CD4-positive, alpha-beta T cell treated with Interleukin-4 for 1 hour (primary cell): Measurements from ENCODE around the gene RPL18.
A peak's percentile ranks its signal among the peaks of the same experiment; 100 is the strongest.
"Not testable (repeated sequence)": the region's sequence is repeated elsewhere in the genome, so short reads cannot be mapped to it uniquely, and the experiment has no call there.

Experiments used
- DNase-seq, 2 donors: peaks; one replicate each; pipeline ENCODE4 v3.0.0-alpha.2; 2020 to 2022

Gene RPL18

GRCh38 chr19:48618916-48619691, at the start of gene RPL18, which contains the start of gene SPHK2:
RPL18 (minus strand) TSS chr19:48619178; CDS start chr19:48619143, 35 bp downstream.
SPHK2 (plus strand) TSS chr19:48619506; CDS start chr19:48620515, 1,009 bp downstream.
- peak; percentile 98 to 99 for DNase-seq

GRCh38 chr19:48668761-48669160, 49.8 kb upstream of the RPL18 start:
- no peak for DNase-seq

GRCh38 chr19:48668332-48668731, 49.4 kb upstream of the RPL18 start:
- no peak for DNase-seq

GRCh38 chr19:48665786-48666185, 46.8 kb upstream of the RPL18 start:
- DNase-seq = no peak

GRCh38 chr19:48664476-48664875, 45.5 kb upstream of the RPL18 start:
- no peak for DNase-seq

- DNase-seq = no peak
Measured at GRCh38 chr19:48663667-48664066, 44.7 kb upstream of the RPL18 start.

- DNase-seq = no peak
Measured at GRCh38 chr19:48661711-48662090, 42.7 kb upstream of the RPL18 start.

GRCh38 chr19:48660852-48661710, 42.1 kb upstream of the RPL18 start:
- DNase-seq = peak; percentile 88 to 92

GRCh38 chr19:48659768-48660167, 40.8 kb upstream of the RPL18 start:
- DNase-seq = peak in 1 of 2 donors; percentile 39

GRCh38 chr19:48658483-48658882, 39.5 kb upstream of the RPL18 start:
- DNase-seq = no peak

GRCh38 chr19:48657828-48658227, 38.9 kb upstream of the RPL18 start:
- not testable (repeated sequence) for DNase-seq

- DNase-seq = no peak
Measured at GRCh38 chr19:48656840-48657474, 38.0 kb upstream of the RPL18 start.

GRCh38 chr19:48654299-48655059, 35.5 kb upstream of the RPL18 start:
- DNase-seq = no peak

GRCh38 chr19:48651683-48652048, 32.7 kb upstream of the RPL18 start:
- DNase-seq = no peak

- no peak for DNase-seq
Measured at GRCh38 chr19:48650974-48651682, 32.1 kb upstream of the RPL18 start.

- no peak for DNase-seq
Measured at GRCh38 chr19:48648134-48648533, 29.2 kb upstream of the RPL18 start.

- no peak for DNase-seq
Measured at GRCh38 chr19:48646722-48647216, 27.8 kb upstream of the RPL18 start.

- peak; percentile 93 to 95 for DNase-seq
Measured at GRCh38 chr19:48646001-48646721, 27.2 kb upstream of the RPL18 start, which contains the start of gene CA11. CA11 (minus strand) TSS chr19:48646187; CDS start chr19:48645632, 555 bp downstream.

- no peak for DNase-seq
Measured at GRCh38 chr19:48645620-48646000, 26.6 kb upstream of the RPL18 start.

- DNase-seq = peak; percentile 82 to 83
Measured at GRCh38 chr19:48644839-48645619, 26.1 kb upstream of the RPL18 start.
